GM18873 (cell line): ENCODE measurements around the gene KCNT1.

Experiments used
- ATAC-seq: cut with Tn5 transposase; IDR thresholded peaks from one replicate; pipeline ENCODE4 v1.9.1; 2021; ENCODE audit warnings: mild to moderate bottlenecking, moderate library complexity, moderate number of reproducible peaks; ENCODE audit not compliant: unreplicated experiment, low FRiP score

Gene KCNT1

GRCh38 chr9:135743546-135744332, 41.8 kb downstream of the KCNT1 start:
- ATAC-seq = no peak

GRCh38 chr9:135744333-135745070, 42.5 kb downstream of the KCNT1 start:
- ATAC-seq = no peak

- ATAC-seq = no peak
Observed at GRCh38 chr9:135745189-135745588, 43.2 kb downstream of the KCNT1 start.

GRCh38 chr9:135745686-135746324, 43.8 kb downstream of the KCNT1 start:
- no peak for ATAC-seq

GRCh38 chr9:135746565-135746964, 44.6 kb downstream of the KCNT1 start:
- no peak for ATAC-seq

GRCh38 chr9:135747311-135747710, 45.3 kb downstream of the KCNT1 start:
- no peak for ATAC-seq

- no peak for ATAC-seq
Observed at GRCh38 chr9:135748676-135749075, 46.7 kb downstream of the KCNT1 start.

- no peak for ATAC-seq
Observed at GRCh38 chr9:135749171-135750045, 47.4 kb downstream of the KCNT1 start.

GRCh38 chr9:135750786-135751185, 48.8 kb downstream of the KCNT1 start:
- ATAC-seq = no peak

GRCh38 chr9:135751501-135751900, 49.5 kb downstream of the KCNT1 start:
- no peak for ATAC-seq

- no peak for ATAC-seq
Observed at GRCh38 chr9:135752281-135753204, 50.6 kb downstream of the KCNT1 start.

GRCh38 chr9:135753391-135754105, 51.6 kb downstream of the KCNT1 start:
- no peak for ATAC-seq

GRCh38 chr9:135756576-135756975, 54.6 kb downstream of the KCNT1 start:
- ATAC-seq = no peak

GRCh38 chr9:135757356-135757755, 55.4 kb downstream of the KCNT1 start:
- ATAC-seq = no peak

GRCh38 chr9:135758056-135758455, 56.1 kb downstream of the KCNT1 start:
- no peak for ATAC-seq

GRCh38 chr9:135758870-135759269, 56.9 kb downstream of the KCNT1 start:
- no peak for ATAC-seq

GRCh38 chr9:135759676-135760300, 57.8 kb downstream of the KCNT1 start:
- no peak for ATAC-seq

- no peak for ATAC-seq
Observed at GRCh38 chr9:135760465-135760864, 58.5 kb downstream of the KCNT1 start.
